HCT116 (cell line): Measurements from ENCODE around the gene GAS2. TPM values are rescaled to one million over a fixed set of nuclear protein-coding genes. Genes with fewer than 3 reads are reported as not detected.

Source experiments
- ATAC-seq: fragments of 200-7000 bp; cut with Tn5 transposase; 2 replicates; pipeline ENCODE4 v1.9.1; 2020; ENCODE audit warnings: mild to moderate bottlenecking, moderate library complexity
- BruUV-seq: library from RNA; stranded (reverse); fragments of 400-500 nt; replicated peaks from 2 replicates; lab custom pipeline; 2021; lab: Mats Ljungman, UMichigan
- CTCF ChIA-PET: fragments of 300-600 bp; sonication (Branson Sonifier 250); formaldehyde crosslinking; loops from one replicate; lab custom pipeline; 2021; ENCODE audit warnings: antibody characterized with exemption; lab: Charles Lee
- POLR2A ChIA-PET: fragments of 300-600, 350-600 bp; sonication (Branson Sonifier 250); formaldehyde crosslinking; loops from one replicate; lab custom pipeline; 2021; ENCODE audit warnings: antibody characterized with exemption; lab: Charles Lee
- RAD21 ChIA-PET, 2 experiments: fragments of 300-600 bp; sonication (Branson Sonifier 250); formaldehyde crosslinking; loops; one replicate each; lab custom pipeline; 2023; ENCODE audit warnings: low total read pairs in 2 of 2; ENCODE audit not compliant: uncharacterized antibody in 2 of 2, unreplicated experiment in 2 of 2, low non-redundant PET in 1 of 2; lab: Charles Lee
- DNase-seq: peaks from one replicate; pipeline ENCODE4 v3.0.0-alpha.2; 2010; ENCODE audit warnings: low read depth, low spot score
- H2AFZ ChIP-seq: fragments of 200-600 bp; shearing (Covaris generic), sonication (generic); 2 replicates; pipeline ENCODE4 v1.6.1; 2017; ENCODE audit warnings: low read depth, mixed run types, mixed read lengths, antibody characterized with exemption, low read length; ENCODE audit not compliant: poor library complexity, severe bottlenecking
- H3K27ac ChIP-seq: 2 replicates; pipeline ENCODE4 v1.5.1; 2012; ENCODE audit warnings: low read depth, low read length
- H3K27me3 ChIP-seq: fragments of 200-600 bp; sonication (generic); 2 replicates; pipeline ENCODE4 v1.6.1; 2016; ENCODE audit warnings: mixed run types, low read length, mixed read lengths; ENCODE audit not compliant: insufficient read depth
- H3K36me3 ChIP-seq, 2 experiments: fragments of 200-500 bp in 1 of 2; fragments of 200-600 bp in 1 of 2; sonication (Bioruptor generic) in 1 of 2; sonication (generic) in 1 of 2; 2 replicates each; pipeline versions ENCODE4 v1.5.1 to v1.6.1; 2014 to 2016; ENCODE audit warnings: low read length in 2 of 2, inconsistent platforms in 1 of 2, mixed read lengths in 1 of 2, mixed run types in 1 of 2; ENCODE audit not compliant: insufficient read depth in 2 of 2, control insufficient read depth in 1 of 2
- H3K4me1 ChIP-seq, 2 experiments: fragments of 200-600 bp in 1 of 2; sonication (generic) in 1 of 2; 2 replicates each; pipeline versions ENCODE4 v1.5.1 to v1.6.1; 2012 to 2017; ENCODE audit warnings: low read length in 2 of 2, inconsistent platforms in 1 of 2, mild to moderate bottlenecking in 1 of 2, mixed read lengths in 1 of 2, mixed run types in 1 of 2, moderate library complexity in 1 of 2; ENCODE audit not compliant: insufficient read depth in 2 of 2, control insufficient read depth in 1 of 2
- H3K4me2 ChIP-seq: fragments of 200-600 bp; sonication (generic); 2 replicates; pipeline ENCODE4 v1.6.1; 2017; ENCODE audit warnings: mixed run types, low read length, mixed read lengths
- H3K4me3 ChIP-seq, 2 experiments: fragments of 200-600 bp in 1 of 2; sonication (generic) in 1 of 2; replicated peaks in 1 of 2; 2 replicates each; pipeline ENCODE4 v1.5.1; 2011 to 2016; ENCODE audit warnings: low read length in 2 of 2, control low read depth in 1 of 2, low read depth in 1 of 2, mild to moderate bottlenecking in 1 of 2, mixed read lengths in 1 of 2, mixed run types in 1 of 2
- H3K79me2 ChIP-seq: fragments of 200-600 bp; sonication (generic); 2 replicates; pipeline ENCODE4 v1.6.1; 2017; ENCODE audit warnings: mild to moderate bottlenecking, mixed run types, low read length, moderate library complexity, mixed read lengths; ENCODE audit not compliant: insufficient read depth
- H3K9ac ChIP-seq: fragments of 200-600 bp; sonication (generic); 2 replicates; pipeline ENCODE4 v1.6.1; 2016; ENCODE audit warnings: low read length, mixed read lengths
- H3K9me2 ChIP-seq: fragments of 200-600 bp; sonication (generic), shearing (Covaris generic); 2 replicates; pipeline ENCODE4 v1.6.1; 2017; ENCODE audit warnings: mixed run types, mild to moderate bottlenecking, moderate library complexity; ENCODE audit not compliant: insufficient read depth
- H3K9me3 ChIP-seq, 2 experiments: fragments of 200-500 bp in 1 of 2; fragments of 200-600 bp in 1 of 2; sonication (Bioruptor generic) in 1 of 2; sonication (generic) in 1 of 2; 2 replicates each; pipeline ENCODE4 v1.6.1; 2014 to 2017; ENCODE audit warnings: low read length in 2 of 2, mixed read lengths in 2 of 2, inconsistent platforms in 1 of 2, low read depth in 1 of 2, mild to moderate bottlenecking in 1 of 2, mixed run types in 1 of 2, moderate library complexity in 1 of 2; ENCODE audit not compliant: control insufficient read depth in 1 of 2, insufficient read depth in 1 of 2
- H4K20me1 ChIP-seq: fragments of 200-600 bp; sonication (generic), shearing (Covaris generic); 2 replicates; pipeline ENCODE4 v1.6.1; 2017; ENCODE audit warnings: mixed run types, mild to moderate bottlenecking, moderate library complexity; ENCODE audit not compliant: insufficient read depth
- CBX3 ChIP-seq: IDR thresholded peaks from 2 replicates; pipeline ENCODE4 v1.6.1; 2012; ENCODE audit warnings: low read depth
- EGR1 ChIP-seq: IDR thresholded peaks from 2 replicates; pipeline ENCODE4 v1.6.1; 2012; ENCODE audit warnings: low read depth
- ELF1 ChIP-seq: IDR thresholded peaks from 2 replicates; pipeline ENCODE4 v1.6.1; 2012; ENCODE audit warnings: low read depth, borderline replicate concordance
- EZH2 ChIP-seq: fragments of 200-600 bp; sonication (generic); IDR thresholded peaks from 2 replicates; pipeline ENCODE4 v1.6.1; 2017; ENCODE audit warnings: antibody characterized with exemption, mixed run types
- EZH2phosphoT487 ChIP-seq: fragments of 200-600 bp; IDR thresholded peaks from 2 replicates; pipeline ENCODE4 v1.6.1; 2018; ENCODE audit warnings: antibody characterized with exemption, borderline replicate concordance
- FOSL1 ChIP-seq: IDR thresholded peaks from 2 replicates; pipeline ENCODE4 v1.6.1; 2012; ENCODE audit warnings: low read depth
- JUND ChIP-seq: IDR thresholded peaks from 2 replicates; pipeline ENCODE4 v1.6.1; 2012
- MAX ChIP-seq: IDR thresholded peaks from 2 replicates; pipeline ENCODE4 v1.6.1; 2012
- POLR2A ChIP-seq: IDR thresholded peaks from 2 replicates; pipeline ENCODE4 v1.7.0; 2011; ENCODE audit warnings: borderline replicate concordance; ENCODE audit not compliant: insufficient read depth, insufficient read length; ENCODE audit errors: extremely low read depth
- RAD21 ChIP-seq: IDR thresholded peaks from 2 replicates; pipeline ENCODE4 v1.6.1; 2012; ENCODE audit warnings: low read depth, mild to moderate bottlenecking
- SIN3A ChIP-seq: IDR thresholded peaks from 2 replicates; pipeline ENCODE4 v1.6.1; 2012; ENCODE audit warnings: low read depth
- SP1 ChIP-seq: IDR thresholded peaks from 2 replicates; pipeline ENCODE4 v1.6.1; 2012; ENCODE audit warnings: low read depth
- SRF ChIP-seq: IDR thresholded peaks from 2 replicates; pipeline ENCODE4 v1.6.1; 2012; ENCODE audit warnings: low read depth
- TCF7L2 ChIP-seq: IDR thresholded peaks from 2 replicates; pipeline ENCODE4 v1.7.0; 2011; ENCODE audit warnings: borderline replicate concordance, inconsistent platforms; ENCODE audit not compliant: insufficient read depth, insufficient read length; ENCODE audit errors: extremely low read depth
- YY1 ChIP-seq: IDR thresholded peaks from 2 replicates; pipeline ENCODE4 v1.6.1; 2011; ENCODE audit warnings: low read length, low read depth, moderate library complexity, mild to moderate bottlenecking; ENCODE audit not compliant: insufficient replicate concordance; ENCODE audit errors: extremely low read depth
- ZFX ChIP-seq: fragments of 450-650 bp; IDR thresholded peaks from 2 replicates; pipeline ENCODE4 v1.6.1; 2017
- ZNF274 ChIP-seq: fragments of 200-500 bp; sonication (Bioruptor generic); IDR thresholded peaks from 2 replicates; pipeline ENCODE4 v1.6.1; 2014; ENCODE audit warnings: mild to moderate bottlenecking, low read depth, low read length, inconsistent platforms
- intact Hi-C: fragments of 100-400 bp; cut with micrococcal nuclease; formaldehyde crosslinking; loops from 2 replicates; pipeline ENCODE4 v1.10.0; 2022
- total RNA-seq: library from RNA; stranded (reverse); gene quantifications from one replicate; pipeline ENCODE4 v1.2.1, GENCODE V29; 2021; ENCODE audit not compliant: unreplicated experiment
- TF ChIP-seq, protein P1 (sequence below): IDR thresholded peaks from 2 replicates; pipeline ENCODE4 v1.6.1; 2012; ENCODE audit warnings: low read depth

GAS2 gene
- total RNA-seq, 1 experiment from 2014 or later = not detected

DNA sequence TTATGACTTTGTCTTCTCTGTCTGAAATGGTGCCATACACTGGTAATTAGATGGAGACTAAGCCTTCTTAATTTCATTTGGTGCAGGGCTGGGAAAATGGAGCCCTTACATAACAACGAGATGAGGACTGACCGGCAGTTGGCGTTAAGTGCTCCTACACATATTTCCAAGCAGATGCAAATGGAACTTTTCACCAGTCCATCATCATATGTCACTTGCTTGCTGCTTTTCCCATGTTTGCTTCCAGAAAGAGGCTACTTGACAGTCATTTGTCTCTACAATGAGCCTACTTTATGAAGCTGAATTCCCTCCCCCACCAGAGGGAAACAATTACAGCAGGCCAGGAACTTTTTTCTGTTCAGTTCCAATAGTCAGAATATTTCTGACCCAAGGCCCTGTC is 130.6 kb downstream of the GAS2 start:
- ChIA-PET RAD21 (no interaction called here), POLR2A (no interaction called here), CTCF (no interaction called here)
- no peak overlapping the region for H3K27ac ChIP-seq
- ATAC-seq = no peak
- H3K4me3 ChIP-seq = no peak overlapping the region
- 0 out of 2 replicates have a peak, but pooled peaks cover 10% of the 10 kb centered on the region for H3K27me3 ChIP-seq
- H3K36me3 ChIP-seq = no peaks in the 10 kb centered on the region
- peaks cover 4 to 20% of the 10 kb centered on the region in 2 experiments; a peak in 3 of 4 replicates for H3K4me1 ChIP-seq
- intact Hi-C loops = no loop called here
- no peaks in the 10 kb centered on the region for H3K79me2 ChIP-seq
- H3K9me2 ChIP-seq = no peaks in the 10 kb centered on the region
- TF ChIP-seq RAD21 (no peak), MAX (no peak), EZH2phosphoT487 (no peak)
- no peaks in the 10 kb centered on the region for H4K20me1 ChIP-seq
- H3K9me3 ChIP-seq = no peaks in the 10 kb centered on the region
- no peak for DNase-seq
- no peak overlapping the region for H3K4me2 ChIP-seq
- no TSS peak for BruUV-seq
- H2AFZ ChIP-seq = no peak overlapping the region
- no peak overlapping the region for H3K9ac ChIP-seq

DNA sequence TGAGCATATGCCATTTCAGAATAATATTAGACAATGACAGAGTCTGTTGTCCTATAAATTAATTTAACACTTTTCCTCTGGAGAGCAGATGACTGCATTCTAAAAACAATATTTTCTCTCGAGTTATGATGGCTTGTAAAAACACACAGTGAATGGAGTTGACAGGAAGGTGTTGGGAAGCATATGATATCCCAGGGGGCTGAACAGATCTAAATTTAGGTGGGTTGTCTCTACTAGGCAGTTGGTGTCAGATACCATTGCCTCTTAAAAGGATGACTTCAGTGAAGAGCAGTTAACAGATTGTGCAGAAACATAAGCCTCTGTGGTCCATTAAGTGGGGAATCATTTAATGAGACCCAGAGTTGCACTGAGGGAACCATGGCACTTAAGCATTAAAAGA is 132.5 kb downstream of the GAS2 start:
- H3K9me2 ChIP-seq = no peaks in the 10 kb centered on the region
- CTCF ChIA-PET = interaction anchor here (1.2 kb wide), 1 partner anchor 30 kb away, joined by 3 read pairs; the partner anchor contains the start of gene SVIP
- no peaks in the 10 kb centered on the region for H3K9me3 ChIP-seq
- no peaks in the 10 kb centered on the region for H3K36me3 ChIP-seq
- no peak overlapping the region for H2AFZ ChIP-seq
- H3K4me2 ChIP-seq = no peak overlapping the region
- RAD21 ChIA-PET = no interaction called here
- DNase-seq (no peak), ATAC-seq (no peak)
- peaks cover 24% of the 10 kb centered on the region for H3K27me3 ChIP-seq
- H4K20me1 ChIP-seq = no peaks in the 10 kb centered on the region
- H3K4me1 ChIP-seq = peaks cover 0 to 6% of the 10 kb centered on the region in 2 experiments; a peak in 1 of 4 replicates
- no peak overlapping the region for H3K27ac ChIP-seq
- no TSS peak for BruUV-seq
- H3K79me2 ChIP-seq = no peaks in the 10 kb centered on the region
- POLR2A ChIA-PET = no interaction called here
- intact Hi-C loops = no loop called here
- H3K4me3 ChIP-seq = no peak overlapping the region
- H3K9ac ChIP-seq = no peak overlapping the region
- no peak for TF ChIP-seq POLR2A
- no peak for TF ChIP-seq TCF7L2
- no peak for TF ChIP-seq ZFX
- TF ChIP-seq YY1 = no peak
- no peak for TF ChIP-seq SP1
- TF ChIP-seq, protein P1, sequence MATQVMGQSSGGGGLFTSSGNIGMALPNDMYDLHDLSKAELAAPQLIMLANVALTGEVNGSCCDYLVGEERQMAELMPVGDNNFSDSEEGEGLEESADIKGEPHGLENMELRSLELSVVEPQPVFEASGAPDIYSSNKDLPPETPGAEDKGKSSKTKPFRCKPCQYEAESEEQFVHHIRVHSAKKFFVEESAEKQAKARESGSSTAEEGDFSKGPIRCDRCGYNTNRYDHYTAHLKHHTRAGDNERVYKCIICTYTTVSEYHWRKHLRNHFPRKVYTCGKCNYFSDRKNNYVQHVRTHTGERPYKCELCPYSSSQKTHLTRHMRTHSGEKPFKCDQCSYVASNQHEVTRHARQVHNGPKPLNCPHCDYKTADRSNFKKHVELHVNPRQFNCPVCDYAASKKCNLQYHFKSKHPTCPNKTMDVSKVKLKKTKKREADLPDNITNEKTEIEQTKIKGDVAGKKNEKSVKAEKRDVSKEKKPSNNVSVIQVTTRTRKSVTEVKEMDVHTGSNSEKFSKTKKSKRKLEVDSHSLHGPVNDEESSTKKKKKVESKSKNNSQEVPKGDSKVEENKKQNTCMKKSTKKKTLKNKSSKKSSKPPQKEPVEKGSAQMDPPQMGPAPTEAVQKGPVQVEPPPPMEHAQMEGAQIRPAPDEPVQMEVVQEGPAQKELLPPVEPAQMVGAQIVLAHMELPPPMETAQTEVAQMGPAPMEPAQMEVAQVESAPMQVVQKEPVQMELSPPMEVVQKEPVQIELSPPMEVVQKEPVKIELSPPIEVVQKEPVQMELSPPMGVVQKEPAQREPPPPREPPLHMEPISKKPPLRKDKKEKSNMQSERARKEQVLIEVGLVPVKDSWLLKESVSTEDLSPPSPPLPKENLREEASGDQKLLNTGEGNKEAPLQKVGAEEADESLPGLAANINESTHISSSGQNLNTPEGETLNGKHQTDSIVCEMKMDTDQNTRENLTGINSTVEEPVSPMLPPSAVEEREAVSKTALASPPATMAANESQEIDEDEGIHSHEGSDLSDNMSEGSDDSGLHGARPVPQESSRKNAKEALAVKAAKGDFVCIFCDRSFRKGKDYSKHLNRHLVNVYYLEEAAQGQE = no peak
- no peak for TF ChIP-seq SIN3A
- no peak for TF ChIP-seq SRF
- TF ChIP-seq CBX3 = no peak
- TF ChIP-seq JUND = no peak
- no peak for TF ChIP-seq ELF1
- no peak for TF ChIP-seq EZH2
- no peak for TF ChIP-seq MAX
- no peak for TF ChIP-seq FOSL1
- TF ChIP-seq RAD21 = no peak
- no peak for TF ChIP-seq ZNF274
- TF ChIP-seq EGR1 = no peak
- TF ChIP-seq, all 23 proteins: peak for 0
